Measurements from ENCODE around the gene NUBPL.
A peak's percentile ranks its signal among the peaks of the same experiment; 100 is the strongest.

The NUBPL gene, protein sequence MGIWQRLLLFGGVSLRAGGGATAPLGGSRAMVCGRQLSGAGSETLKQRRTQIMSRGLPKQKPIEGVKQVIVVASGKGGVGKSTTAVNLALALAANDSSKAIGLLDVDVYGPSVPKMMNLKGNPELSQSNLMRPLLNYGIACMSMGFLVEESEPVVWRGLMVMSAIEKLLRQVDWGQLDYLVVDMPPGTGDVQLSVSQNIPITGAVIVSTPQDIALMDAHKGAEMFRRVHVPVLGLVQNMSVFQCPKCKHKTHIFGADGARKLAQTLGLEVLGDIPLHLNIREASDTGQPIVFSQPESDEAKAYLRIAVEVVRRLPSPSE

GRCh38 chr14:31561155-31561846 is at the start of gene NUBPL:
NUBPL (plus strand) TSS chr14:31561404; CDS start chr14:31561440, 36 bp downstream.
- peak; percentile 98 for DNase-seq (ENCODE audit: low read depth)

GRCh38 chr14:31527087-31527486 is 34.1 kb upstream of the NUBPL start:
- no peak for DNase-seq (ENCODE audit: low read depth)

- no peak for DNase-seq (ENCODE audit: low read depth)
These were observed 33.7 kb upstream of the NUBPL start for GRCh38 chr14:31527546-31527945.

GRCh38 chr14:31529053-31529452 is 32.2 kb upstream of the NUBPL start:
- DNase-seq (ENCODE audit: low read depth) = no peak

- no peak for DNase-seq (ENCODE audit: low read depth)
These were observed 31.1 kb upstream of the NUBPL start for GRCh38 chr14:31530136-31530535.

- no peak for DNase-seq (ENCODE audit: low read depth)
These were observed 24.8 kb upstream of the NUBPL start for GRCh38 chr14:31536201-31536960.

DNA sequence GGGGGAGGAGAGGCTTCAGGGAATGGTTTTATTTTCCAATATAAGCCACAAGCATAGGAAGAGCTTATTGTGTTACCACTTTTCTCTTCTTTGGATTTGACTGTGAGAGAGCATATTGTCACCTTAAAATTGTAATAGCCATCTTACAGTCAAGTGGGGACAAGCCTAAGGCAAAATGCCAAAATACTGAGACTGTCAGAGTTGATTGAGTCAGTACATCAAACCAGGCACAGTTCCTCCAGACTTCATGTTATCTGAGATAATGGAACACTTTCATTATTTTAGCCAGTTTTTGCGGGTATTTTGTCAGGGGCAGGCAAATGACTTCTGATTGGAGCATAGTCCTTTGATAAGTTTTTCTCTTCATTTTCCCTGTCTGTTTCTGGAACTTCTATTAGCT is 19.5 kb upstream of the NUBPL start:
- DNase-seq (ENCODE audit: low read depth) = no peak

- DNase-seq (ENCODE audit: low read depth) = no peak
These were observed 17.0 kb upstream of the NUBPL start for GRCh38 chr14:31543969-31544799.

DNA sequence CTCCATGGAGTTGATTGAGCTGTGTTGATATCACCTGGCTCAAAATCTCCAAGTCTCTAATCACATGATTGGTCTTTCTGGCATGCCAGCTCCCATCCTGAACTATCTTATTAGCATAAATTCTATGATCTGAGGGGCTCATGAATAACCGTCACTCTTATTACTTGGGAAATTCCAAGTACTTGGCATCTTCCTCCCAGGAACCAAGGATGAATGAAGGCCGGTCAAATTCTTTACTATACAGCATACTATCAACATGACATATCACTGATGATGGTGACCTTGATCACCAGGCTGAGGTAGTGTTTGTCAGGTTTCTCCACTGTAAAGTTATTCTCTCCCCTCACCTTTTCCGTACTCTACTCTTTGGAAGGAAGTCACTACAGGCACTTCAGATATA is 16.4 kb upstream of the NUBPL start:
- no peak for DNase-seq (ENCODE audit: low read depth)

DNA sequence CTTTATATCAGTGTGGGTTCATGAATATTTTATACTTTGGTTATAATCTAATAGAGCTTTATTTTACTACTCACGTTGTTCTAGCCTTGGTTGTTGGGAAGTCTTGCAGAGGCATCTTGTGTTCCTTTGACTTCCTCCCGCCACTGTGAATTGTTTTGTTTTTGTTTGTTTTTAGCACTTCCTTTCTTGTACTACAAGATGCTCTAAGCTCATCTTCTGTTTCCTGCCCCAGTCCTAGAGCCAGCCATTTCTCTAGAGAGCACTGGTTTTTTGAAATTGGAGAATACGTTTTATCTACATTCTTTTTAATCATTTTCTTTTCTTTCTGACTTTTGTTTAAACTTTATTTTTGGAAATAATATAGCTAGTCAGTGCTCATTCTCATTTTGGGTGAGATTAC is 15.9 kb upstream of the NUBPL start:
- no peak for DNase-seq (ENCODE audit: low read depth)

DNA sequence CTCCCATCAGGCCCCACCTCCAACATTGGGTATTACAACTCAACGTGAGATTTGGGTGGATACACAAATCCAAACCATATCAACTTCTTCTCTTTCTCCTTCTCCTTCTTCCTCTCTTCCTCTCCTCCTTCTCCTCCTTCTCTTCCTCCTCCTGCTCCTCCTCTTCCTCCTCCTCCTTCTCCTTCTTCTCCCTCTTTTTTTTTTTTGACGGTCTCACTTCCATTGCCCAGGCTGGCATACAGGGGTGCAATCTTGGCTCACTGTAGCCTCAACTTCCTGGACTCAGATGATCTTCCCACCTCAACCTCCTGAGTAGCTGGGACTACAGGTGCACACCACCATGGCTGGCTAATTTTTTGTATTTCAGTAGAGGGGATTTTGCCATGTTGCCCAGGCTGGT is 11.4 kb upstream of the NUBPL start:
- no peak for DNase-seq (ENCODE audit: low read depth)

GRCh38 chr14:31550589-31550988 is 10.6 kb upstream of the NUBPL start:
- DNase-seq (ENCODE audit: low read depth) = no peak

GRCh38 chr14:31556191-31556590 is 5.0 kb upstream of the NUBPL start:
- DNase-seq (ENCODE audit: low read depth) = no peak

GRCh38 chr14:31559939-31560338 is 1.3 kb upstream of the NUBPL start:
- no peak for DNase-seq (ENCODE audit: low read depth)

- DNase-seq (ENCODE audit: low read depth) = no peak
These were observed 447 bp upstream of the NUBPL start for GRCh38 chr14:31560759-31561154.

GRCh38 chr14:31564194-31564593 is 3.0 kb downstream of the NUBPL start:
- DNase-seq (ENCODE audit: low read depth) = no peak

DNA sequence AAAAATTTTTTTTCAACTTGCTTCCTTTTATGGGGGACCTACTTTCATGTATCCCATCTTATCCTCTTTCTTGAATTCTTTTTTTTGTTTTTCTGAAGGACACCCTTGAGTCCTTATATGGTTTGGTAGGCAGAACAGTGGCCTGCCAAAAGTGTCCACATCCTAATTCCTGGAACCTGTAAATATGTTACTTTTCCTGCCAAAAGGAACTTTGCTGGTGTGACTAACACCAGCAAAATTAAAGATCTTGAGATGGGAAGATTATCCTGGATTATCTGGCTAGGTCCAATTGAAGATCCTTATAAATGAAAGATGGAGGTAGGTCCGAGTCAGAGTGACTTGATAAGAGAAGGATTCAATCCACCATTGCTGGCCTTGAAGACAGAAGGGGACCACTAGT is 5.3 kb downstream of the NUBPL start:
- DNase-seq (ENCODE audit: low read depth) = no peak

DNA sequence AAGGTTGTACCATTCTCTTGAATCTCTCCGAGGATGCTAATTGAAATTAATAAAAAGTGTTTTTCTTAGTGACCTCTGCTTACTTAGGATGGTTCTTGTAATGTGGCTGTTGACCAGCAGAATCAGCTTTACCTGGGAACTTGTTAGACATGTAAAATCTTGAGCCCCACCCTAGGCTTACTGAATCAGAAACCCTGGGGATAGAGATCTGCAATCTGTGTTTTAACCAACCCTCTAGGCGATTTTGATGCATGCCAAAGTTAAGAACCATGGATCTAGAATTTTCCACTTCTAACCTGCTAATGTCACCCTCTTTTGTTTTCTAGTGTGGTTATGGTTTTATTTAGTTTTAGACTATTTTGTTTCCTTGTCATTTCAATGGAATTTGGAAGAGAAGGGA is 6.5 kb downstream of the NUBPL start:
- no peak for DNase-seq (ENCODE audit: low read depth)

GRCh38 chr14:31568161-31568560 is 7.0 kb downstream of the NUBPL start:
- DNase-seq (ENCODE audit: low read depth) = no peak

DNA sequence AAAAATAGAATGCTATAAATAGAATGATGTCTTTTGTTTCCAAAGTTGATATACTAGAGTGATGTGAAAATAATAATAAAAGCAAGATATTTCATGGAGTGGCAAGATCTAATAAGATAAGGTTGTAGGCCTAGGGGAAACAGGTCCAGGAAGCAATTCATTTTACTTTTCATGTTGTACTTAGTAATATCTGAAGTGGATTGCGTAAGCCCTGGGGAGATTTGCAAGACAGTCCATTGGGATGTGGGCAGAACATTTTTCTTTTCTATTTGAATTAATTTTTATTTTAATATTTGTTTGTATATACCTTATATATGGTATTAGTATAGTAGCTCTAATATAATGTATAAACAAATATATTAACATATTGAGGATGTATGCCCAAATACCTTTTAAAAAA is 7.5 kb downstream of the NUBPL start:
- DNase-seq (ENCODE audit: low read depth) = no peak

DNA sequence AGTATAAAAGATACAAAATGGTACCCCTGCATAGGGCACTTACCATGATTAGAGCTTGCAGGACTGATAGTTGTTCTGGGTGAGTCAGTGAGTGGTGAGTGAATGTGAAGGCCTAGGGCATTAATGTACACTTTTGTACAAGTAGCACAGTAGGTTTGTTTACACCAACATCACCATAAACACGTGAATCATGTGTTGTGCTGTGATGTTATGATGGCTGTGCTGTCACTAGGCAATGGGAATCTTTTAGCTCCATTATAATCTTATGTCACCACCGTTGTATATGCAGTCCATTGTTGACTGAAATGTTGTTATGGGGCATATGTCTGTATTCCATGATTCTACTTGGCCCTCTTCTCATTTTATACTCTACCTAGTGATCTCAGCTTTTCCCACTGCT is 11.8 kb downstream of the NUBPL start:
- DNase-seq (ENCODE audit: low read depth) = no peak

DNA sequence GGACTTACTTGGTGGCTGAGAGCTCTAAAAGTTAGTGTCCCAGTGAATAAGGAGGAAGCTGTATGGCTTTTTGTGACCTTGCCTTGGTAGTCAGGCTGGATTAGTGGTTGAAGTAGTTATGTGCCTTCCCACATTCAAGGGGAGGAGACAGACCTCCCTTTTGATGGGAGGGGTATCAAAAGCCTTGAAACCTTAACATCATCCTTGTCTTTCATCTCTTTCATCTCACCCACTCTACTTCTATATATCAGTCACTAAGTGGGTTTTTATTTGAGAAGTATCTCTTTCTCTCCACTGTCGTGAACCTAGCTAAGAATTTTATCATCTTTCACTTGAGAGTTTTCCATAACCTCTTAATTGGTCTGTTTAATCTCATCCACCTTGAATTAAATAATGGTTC is 15.7 kb downstream of the NUBPL start:
- DNase-seq (ENCODE audit: low read depth) = no peak
